HepG2 (cell line): ENCODE data around the gene CLEC20A. TPM values are rescaled to one million over a fixed set of nuclear protein-coding genes. Genes with fewer than 3 reads are reported as not detected.
A peak's percentile ranks its signal among the peaks of the same experiment; 100 is the strongest.

Experiments
- ARNT2 ChIP-seq: sonication (generic); formaldehyde crosslinking; IDR thresholded peaks from 2 replicates; pipeline ENCODE4 v1.8.0; 2022; ENCODE audit warnings: mild to moderate bottlenecking, low read depth, missing genetic modification reagents, moderate library complexity
- BCL6 ChIP-seq: IDR thresholded peaks from 2 replicates; pipeline ENCODE4 v1.6.1; 2016; ENCODE audit warnings: missing genetic modification reagents, missing compliant biosample characterization
- CENPX ChIP-seq: sonication (generic); formaldehyde crosslinking; IDR thresholded peaks from 2 replicates; pipeline ENCODE4 v1.9.0; 2021; ENCODE audit warnings: mild to moderate bottlenecking, missing genetic modification reagents, moderate library complexity
- CHD4 ChIP-seq: fragments of 200-600 bp; sonication (generic); IDR thresholded peaks from 2 replicates; pipeline ENCODE4 v1.7.0; 2017; ENCODE audit warnings: mild to moderate bottlenecking, low read length, borderline replicate concordance
- CREB1 ChIP-seq, 2 experiments: fragments of 450-650 bp in 1 of 2; IDR thresholded peaks; 2 replicates each; pipeline ENCODE4 v1.6.1; 2016 to 2017; ENCODE audit warnings: control low read depth in 1 of 2, mild to moderate bottlenecking in 1 of 2, missing compliant biosample characterization in 1 of 2, missing genetic modification characterization in 1 of 2
- HOXA7 ChIP-seq: sonication (generic); formaldehyde crosslinking; IDR thresholded peaks from 2 replicates; pipeline ENCODE4 v1.8.1; 2022; ENCODE audit warnings: mild to moderate bottlenecking, missing genetic modification reagents, moderate library complexity
- MEF2D ChIP-seq: sonication (generic); formaldehyde crosslinking; IDR thresholded peaks from 2 replicates; pipeline ENCODE4 v1.5.1; 2020; ENCODE audit warnings: mild to moderate bottlenecking, missing genetic modification reagents
- MZF1 ChIP-seq: sonication (generic); formaldehyde crosslinking; IDR thresholded peaks from 2 replicates; pipeline ENCODE4 v1.8.1; 2023; ENCODE audit warnings: mild to moderate bottlenecking, missing genetic modification reagents, borderline replicate concordance
- PAWR ChIP-seq: sonication (generic); formaldehyde crosslinking; IDR thresholded peaks from 2 replicates; pipeline ENCODE4 v1.4.0; 2020; ENCODE audit warnings: missing genetic modification reagents, mild to moderate bottlenecking, borderline replicate concordance
- SIX4 ChIP-seq: sonication (generic); formaldehyde crosslinking; IDR thresholded peaks from 2 replicates; pipeline ENCODE4 v1.4.0; 2020; ENCODE audit warnings: missing genetic modification reagents
- YEATS2 ChIP-seq: sonication (generic); formaldehyde crosslinking; IDR thresholded peaks from 2 replicates; pipeline ENCODE4 v1.4.0; 2020; ENCODE audit warnings: missing genetic modification reagents, borderline replicate concordance
- ZFP90 ChIP-seq: sonication (generic); formaldehyde crosslinking; IDR thresholded peaks from 2 replicates; pipeline ENCODE4 v1.8.0; 2022; ENCODE audit warnings: missing genetic modification reagents, mild to moderate bottlenecking, inconsistent platforms, borderline replicate concordance
- ZFYVE20 ChIP-seq: sonication (generic); formaldehyde crosslinking; IDR thresholded peaks from 2 replicates; pipeline ENCODE4 v1.8.0; 2023; ENCODE audit warnings: low read depth, mild to moderate bottlenecking, moderate library complexity, missing genetic modification reagents, borderline replicate concordance
- ZNF317 ChIP-seq: sonication (generic); formaldehyde crosslinking; IDR thresholded peaks from 2 replicates; pipeline ENCODE4 v1.5.0; 2020; ENCODE audit warnings: mild to moderate bottlenecking, missing genetic modification reagents
- ZNF354B ChIP-seq: sonication (generic); formaldehyde crosslinking; IDR thresholded peaks from 2 replicates; pipeline ENCODE4 v1.8.0; 2022; ENCODE audit warnings: mild to moderate bottlenecking, missing genetic modification reagents
- polyA plus RNA-seq, 8 experiments: library from polyadenylated mRNA; depleted of rRNA in 3 of 8; stranded (reverse) in 7 of 8; unstranded in 1 of 8; fragments of >200 nt; fragmentation: Illumina TruSeq in 4 of 8; extraction: Trizol in 4 of 8; gene quantifications; 2 replicates each; pipeline versions ENCODE4 v1.2.1 to v1.2.3, GENCODE V29; 2011 to 2016; ENCODE audit warnings: low read depth in 4 of 8, missing spikeins in 1 of 8, mixed read lengths in 1 of 8; ENCODE audit not compliant: insufficient read depth in 1 of 8
- total RNA-seq, 5 experiments: library from RNA; depleted of rRNA; stranded (reverse); fragments of >200 nt; fragmentation: Illumina TruSeq; extraction: Trizol; gene quantifications; 2 replicates each; pipeline ENCODE4 v1.2.3, GENCODE V29; 2016; ENCODE audit warnings: low read depth in 1 of 5
- TF ChIP-seq, protein P1 (sequence below): IDR thresholded peaks from 2 replicates; pipeline ENCODE4 v1.6.1; 2016; ENCODE audit warnings: missing compliant biosample characterization, missing genetic modification reagents, borderline replicate concordance
- TF ChIP-seq, protein P2 (sequence below): fragments of 450-650 bp; IDR thresholded peaks from 2 replicates; pipeline ENCODE4 v1.6.1; 2016
- TF ChIP-seq, protein P3 (sequence below): sonication (generic); IDR thresholded peaks from 2 replicates; pipeline ENCODE4 v1.6.1; 2016; ENCODE audit warnings: low read depth, borderline replicate concordance
- TF ChIP-seq, protein P4 (sequence below), 2 experiments: sonication (generic) in 1 of 2; formaldehyde crosslinking in 1 of 2; IDR thresholded peaks; 2 replicates each; pipeline versions ENCODE4 v1.6.1 to v1.9.0; 2014 to 2022; ENCODE audit warnings: antibody characterized with exemption in 1 of 2, borderline replicate concordance in 1 of 2, inconsistent platforms in 1 of 2, low read depth in 1 of 2, missing genetic modification reagents in 1 of 2

CLEC20A gene
- total and polyA plus RNA-seq, 2 of the 13 experiments (the other 11 are each of a cell fraction or from before 2014, with no cell fraction given), result not detected

DNA sequence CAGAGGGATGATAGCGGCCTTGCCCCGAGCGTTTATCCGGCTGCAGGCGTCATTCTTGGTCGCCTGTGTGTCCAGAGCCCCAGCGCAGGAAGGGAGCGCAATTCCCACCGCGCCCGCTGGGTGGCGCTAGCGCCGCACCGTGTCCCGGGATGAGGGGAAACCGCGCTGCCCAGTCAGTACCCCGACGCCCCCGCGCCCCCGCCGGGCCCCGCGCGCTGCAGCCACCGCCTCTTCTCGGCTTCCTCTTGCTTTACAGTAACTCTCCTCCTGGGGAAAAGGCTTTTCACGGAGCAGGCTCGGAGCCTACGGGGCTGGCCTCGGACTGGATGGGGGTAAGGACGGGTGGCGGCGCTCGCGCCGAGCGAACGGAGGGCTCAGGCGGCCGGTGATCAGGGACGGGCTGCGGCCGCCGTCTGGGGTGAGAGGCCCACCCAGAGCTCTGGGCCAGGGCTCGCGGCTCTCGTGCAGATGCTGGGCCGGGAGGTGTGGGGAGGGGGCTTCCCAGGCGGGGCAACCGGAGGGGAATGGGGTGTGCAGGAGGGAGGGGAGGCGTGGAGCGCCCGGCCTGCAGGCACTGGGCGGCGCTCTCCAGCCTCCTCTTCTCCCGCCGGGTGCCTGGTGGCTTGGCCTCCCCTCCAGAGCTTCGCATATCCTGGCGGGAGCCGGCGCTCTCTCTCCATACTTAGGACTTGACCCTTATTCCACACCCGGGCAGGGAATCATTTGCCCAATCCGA is 46.0 kb upstream of the CLEC20A start (continued):
- TF ChIP-seq CREB1 (IDR thresholded peaks at IDR 0.05) (no peak), CREB1 (CRISPR knock-in tag; IDR thresholded peaks at IDR 0.05) (no peak), CHD4 (no peak), PAWR (no peak), HOXA7 (CRISPR knock-in tag) (no peak), ZFP90 (CRISPR knock-in tag) (no peak), ZNF354B (CRISPR knock-in tag) (no peak), SIX4 (no peak), ZNF317 (CRISPR knock-in tag) (no peak), YEATS2 (CRISPR knock-in tag) (no peak), ZFYVE20 (CRISPR knock-in tag) (no peak), MEF2D (CRISPR knock-in tag) (no peak), MZF1 (CRISPR knock-in tag) (no peak), ARNT2 (CRISPR knock-in tag) (no peak; the same call in none of the 2 replicates), BCL6 (CRISPR knock-in tag) (peak; percentile 50; the same call in 1 of the 2 replicates), CENPX (no peak)
- TF ChIP-seq, protein P1, sequence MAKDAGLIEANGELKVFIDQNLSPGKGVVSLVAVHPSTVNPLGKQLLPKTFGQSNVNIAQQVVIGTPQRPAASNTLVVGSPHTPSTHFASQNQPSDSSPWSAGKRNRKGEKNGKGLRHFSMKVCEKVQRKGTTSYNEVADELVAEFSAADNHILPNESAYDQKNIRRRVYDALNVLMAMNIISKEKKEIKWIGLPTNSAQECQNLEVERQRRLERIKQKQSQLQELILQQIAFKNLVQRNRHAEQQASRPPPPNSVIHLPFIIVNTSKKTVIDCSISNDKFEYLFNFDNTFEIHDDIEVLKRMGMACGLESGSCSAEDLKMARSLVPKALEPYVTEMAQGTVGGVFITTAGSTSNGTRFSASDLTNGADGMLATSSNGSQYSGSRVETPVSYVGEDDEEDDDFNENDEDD (CRISPR knock-in tag), result 0 out of 2 replicates have a peak, but pooled peaks have one; percentile 53
- TF ChIP-seq, protein P2, sequence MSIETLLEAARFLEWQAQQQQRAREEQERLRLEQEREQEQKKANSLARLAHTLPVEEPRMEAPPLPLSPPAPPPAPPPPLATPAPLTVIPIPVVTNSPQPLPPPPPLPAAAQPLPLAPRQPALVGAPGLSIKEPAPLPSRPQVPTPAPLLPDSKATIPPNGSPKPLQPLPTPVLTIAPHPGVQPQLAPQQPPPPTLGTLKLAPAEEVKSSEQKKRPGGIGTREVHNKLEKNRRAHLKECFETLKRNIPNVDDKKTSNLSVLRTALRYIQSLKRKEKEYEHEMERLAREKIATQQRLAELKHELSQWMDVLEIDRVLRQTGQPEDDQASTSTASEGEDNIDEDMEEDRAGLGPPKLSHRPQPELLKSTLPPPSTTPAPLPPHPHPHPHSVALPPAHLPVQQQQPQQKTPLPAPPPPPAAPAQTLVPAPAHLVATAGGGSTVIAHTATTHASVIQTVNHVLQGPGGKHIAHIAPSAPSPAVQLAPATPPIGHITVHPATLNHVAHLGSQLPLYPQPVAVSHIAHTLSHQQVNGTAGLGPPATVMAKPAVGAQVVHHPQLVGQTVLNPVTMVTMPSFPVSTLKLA, result no peak
- TF ChIP-seq, protein P3, sequence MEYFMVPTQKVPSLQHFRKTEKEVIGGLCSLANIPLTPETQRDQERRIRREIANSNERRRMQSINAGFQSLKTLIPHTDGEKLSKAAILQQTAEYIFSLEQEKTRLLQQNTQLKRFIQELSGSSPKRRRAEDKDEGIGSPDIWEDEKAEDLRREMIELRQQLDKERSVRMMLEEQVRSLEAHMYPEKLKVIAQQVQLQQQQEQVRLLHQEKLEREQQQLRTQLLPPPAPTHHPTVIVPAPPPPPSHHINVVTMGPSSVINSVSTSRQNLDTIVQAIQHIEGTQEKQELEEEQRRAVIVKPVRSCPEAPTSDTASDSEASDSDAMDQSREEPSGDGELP, result no peak
- TF ChIP-seq, protein P4, sequence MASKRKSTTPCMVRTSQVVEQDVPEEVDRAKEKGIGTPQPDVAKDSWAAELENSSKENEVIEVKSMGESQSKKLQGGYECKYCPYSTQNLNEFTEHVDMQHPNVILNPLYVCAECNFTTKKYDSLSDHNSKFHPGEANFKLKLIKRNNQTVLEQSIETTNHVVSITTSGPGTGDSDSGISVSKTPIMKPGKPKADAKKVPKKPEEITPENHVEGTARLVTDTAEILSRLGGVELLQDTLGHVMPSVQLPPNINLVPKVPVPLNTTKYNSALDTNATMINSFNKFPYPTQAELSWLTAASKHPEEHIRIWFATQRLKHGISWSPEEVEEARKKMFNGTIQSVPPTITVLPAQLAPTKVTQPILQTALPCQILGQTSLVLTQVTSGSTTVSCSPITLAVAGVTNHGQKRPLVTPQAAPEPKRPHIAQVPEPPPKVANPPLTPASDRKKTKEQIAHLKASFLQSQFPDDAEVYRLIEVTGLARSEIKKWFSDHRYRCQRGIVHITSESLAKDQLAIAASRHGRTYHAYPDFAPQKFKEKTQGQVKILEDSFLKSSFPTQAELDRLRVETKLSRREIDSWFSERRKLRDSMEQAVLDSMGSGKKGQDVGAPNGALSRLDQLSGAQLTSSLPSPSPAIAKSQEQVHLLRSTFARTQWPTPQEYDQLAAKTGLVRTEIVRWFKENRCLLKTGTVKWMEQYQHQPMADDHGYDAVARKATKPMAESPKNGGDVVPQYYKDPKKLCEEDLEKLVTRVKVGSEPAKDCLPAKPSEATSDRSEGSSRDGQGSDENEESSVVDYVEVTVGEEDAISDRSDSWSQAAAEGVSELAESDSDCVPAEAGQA (IDR thresholded peaks at IDR 0.05; ENCODE audit: low read depth), result peak; percentile 2; the same call in 1 of the 2 replicates
- TF ChIP-seq, protein P4 (CRISPR knock-in tag; IDR thresholded peaks at IDR 0.05; ENCODE audit: borderline replicate concordance), result no peak
